ENCODE data around the gene HMCN1.

- TF ChIP-seq CTCF (IDR thresholded peaks at IDR 0.05) (no peak), POLR2A (IDR thresholded peaks at IDR 0.05) (no peak)
Measured at GRCh38 chr1:185823467-185823866, 89.3 kb downstream of the HMCN1 start.

Data from right lobe of liver (tissue), 4 donors.